NOMO-1 treated with dmso at 0.1 percent for 144 hours (cell line): Measurements from ENCODE around the gene SMAD4.
"Not testable (repeated sequence)": the region's sequence is repeated elsewhere in the genome, so short reads cannot be mapped to it uniquely, and the experiment has no call there.

Source experiments
- DNase-seq: peaks from one replicate; lab custom pipeline; 2025; ENCODE audit not compliant: unreplicated experiment; lab: John Stamatoyannopoulos, UW

The SMAD4 gene

DNA sequence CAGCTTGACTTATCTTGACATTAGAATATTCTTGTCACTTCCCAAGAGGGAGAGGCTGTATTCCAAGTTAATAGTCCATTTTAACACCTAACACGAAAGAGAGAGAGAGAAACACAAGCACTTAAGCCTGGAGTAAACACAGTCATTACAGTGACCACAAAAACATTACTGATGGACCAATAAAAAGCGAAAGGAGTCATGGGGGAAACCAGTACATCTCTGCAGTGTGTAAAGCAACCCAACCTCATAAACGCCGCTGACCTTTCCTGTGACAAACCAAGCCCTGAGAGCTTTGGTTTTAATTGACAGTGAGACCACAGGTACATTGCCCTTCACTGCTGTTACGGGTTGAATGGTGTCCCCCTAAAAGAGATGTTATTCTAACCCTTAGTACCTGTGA, 78.3 kb downstream of the SMAD4 start:
- DNase-seq, result no peak

DNA sequence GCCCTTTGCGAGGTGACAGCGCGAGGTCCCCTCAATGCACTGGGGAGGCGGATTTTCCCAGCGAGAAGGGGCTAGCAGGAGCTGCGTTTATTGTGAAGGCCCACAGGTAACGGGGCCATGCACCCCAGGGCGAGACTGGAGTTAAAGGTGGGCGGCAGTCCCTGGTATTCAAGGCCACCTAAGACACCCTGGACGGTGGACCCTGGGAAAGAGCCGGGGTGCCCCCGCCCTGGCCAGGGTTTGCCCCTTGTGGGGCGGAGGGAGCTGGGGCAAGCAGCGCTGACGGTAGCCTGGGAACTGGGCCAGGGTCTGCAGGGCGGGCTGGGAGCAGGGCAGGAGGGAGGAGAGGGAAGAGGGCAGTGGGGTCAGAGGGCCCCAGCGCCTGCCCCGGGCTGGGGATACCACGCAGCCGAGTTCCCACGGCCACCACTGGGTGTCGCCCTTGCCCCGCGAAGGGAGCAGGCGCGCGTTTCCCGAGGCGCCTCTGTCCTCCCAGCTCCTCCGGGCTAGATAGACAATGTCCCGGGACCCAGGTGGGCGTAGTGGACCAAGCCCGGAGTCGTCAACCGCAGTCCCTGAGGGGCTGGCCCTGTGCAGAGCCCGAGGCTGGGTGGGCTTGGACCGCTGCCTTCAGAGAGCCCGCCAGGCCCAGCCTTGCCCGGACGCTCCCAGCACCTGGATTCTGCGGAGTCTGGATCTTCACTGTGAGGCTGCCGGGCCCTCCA, 80.2 kb downstream of the SMAD4 start:
- no peak for DNase-seq

DNA sequence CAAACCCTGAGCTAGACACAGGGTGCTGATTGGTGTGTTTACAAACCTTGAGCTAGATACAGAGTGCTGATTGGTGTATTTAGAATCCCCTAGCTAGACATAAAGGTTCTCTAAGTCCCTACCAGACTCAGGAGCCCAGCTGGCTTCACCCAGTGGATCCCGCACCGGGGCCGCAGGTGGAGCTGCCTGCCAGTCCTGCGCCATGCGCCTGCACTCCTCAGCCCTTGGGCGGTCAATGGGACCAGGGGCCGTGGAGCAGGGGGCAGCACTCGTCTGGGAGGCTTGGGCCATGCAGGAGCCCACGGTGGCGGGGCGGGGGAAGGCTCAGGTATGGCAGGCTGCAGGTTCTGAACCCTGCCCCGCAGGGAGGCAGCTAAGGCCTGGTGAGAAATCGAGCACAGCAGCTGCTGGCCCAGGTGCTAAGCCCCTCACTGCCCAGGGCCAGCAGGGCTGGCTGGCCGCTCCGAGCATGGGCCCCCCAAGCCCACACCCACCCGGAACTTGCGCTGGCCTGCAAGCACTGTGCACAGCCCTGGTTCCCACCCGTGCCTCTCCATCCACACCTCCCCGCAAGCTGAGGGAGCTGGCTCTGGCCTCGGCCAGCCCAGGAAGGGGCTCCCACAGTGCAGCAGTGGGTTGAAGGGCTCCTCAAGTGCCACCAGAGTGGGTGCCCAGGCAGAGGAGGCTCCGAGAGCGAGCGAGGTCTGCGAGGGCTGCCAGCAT, 81.8 kb downstream of the SMAD4 start:
- DNase-seq, result not testable (repeated sequence)

DNA sequence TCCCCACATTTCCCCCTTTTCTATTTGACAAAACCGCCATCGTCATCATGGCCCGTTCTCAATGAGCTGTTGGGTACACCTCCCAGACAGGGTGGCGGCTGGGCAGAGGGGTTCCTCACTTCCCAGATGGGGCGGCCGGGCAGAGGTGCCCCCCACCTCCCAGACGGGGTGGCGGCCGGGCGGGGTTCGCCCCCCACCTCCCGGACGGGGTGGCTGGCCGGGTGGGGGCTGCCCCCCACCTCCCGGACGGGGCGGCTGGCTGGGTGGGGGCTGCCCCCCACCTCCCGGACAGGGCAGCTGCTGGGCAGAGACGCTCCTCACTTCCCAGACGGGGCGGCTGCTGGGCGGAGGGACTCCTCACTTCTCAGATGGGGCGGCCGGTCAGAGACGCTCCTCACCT, 87.0 kb downstream of the SMAD4 start:
- DNase-seq, result not testable (repeated sequence)

DNA sequence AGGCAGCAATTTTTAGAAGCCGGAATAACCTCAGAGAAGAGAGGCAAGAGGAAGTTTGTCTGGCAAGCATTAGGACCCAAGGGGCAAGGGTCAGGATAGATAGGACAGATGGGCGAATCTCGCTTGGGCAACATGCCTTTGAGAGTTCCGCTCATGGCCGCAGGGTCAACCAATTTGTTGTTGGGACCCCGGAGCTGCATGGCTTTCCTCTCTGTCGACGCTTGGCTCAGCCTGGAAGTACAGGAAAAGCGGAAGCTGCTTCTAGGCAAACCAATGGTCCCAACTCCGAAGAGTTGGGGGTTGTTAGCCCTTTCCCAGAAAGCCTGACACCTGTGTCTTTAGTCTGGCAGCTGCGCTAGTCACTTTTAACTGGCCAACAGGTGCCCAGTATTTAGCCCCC, 89.5 kb downstream of the SMAD4 start:
- DNase-seq, result not testable (repeated sequence)

DNA sequence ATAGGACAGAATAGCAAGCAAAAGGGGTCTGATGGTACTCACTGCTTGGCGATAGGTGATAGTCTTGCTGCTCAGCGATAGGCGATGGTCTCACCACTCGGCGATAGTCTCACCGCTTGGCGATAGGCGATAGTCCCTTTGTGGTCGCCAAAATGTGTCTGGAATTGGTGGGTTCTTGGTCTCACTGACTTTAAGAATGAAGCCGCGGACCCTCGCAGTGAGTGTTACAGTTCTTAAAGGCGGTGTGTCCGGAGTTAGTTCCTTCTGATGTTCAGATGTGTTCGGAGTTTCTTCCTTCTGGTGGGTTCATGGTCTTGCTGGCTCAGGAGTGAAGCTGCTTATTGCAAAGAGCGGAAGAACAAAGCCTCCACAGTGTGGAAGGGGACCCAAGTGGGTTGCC, 90.0 kb downstream of the SMAD4 start:
- not testable (repeated sequence) for DNase-seq

DNA sequence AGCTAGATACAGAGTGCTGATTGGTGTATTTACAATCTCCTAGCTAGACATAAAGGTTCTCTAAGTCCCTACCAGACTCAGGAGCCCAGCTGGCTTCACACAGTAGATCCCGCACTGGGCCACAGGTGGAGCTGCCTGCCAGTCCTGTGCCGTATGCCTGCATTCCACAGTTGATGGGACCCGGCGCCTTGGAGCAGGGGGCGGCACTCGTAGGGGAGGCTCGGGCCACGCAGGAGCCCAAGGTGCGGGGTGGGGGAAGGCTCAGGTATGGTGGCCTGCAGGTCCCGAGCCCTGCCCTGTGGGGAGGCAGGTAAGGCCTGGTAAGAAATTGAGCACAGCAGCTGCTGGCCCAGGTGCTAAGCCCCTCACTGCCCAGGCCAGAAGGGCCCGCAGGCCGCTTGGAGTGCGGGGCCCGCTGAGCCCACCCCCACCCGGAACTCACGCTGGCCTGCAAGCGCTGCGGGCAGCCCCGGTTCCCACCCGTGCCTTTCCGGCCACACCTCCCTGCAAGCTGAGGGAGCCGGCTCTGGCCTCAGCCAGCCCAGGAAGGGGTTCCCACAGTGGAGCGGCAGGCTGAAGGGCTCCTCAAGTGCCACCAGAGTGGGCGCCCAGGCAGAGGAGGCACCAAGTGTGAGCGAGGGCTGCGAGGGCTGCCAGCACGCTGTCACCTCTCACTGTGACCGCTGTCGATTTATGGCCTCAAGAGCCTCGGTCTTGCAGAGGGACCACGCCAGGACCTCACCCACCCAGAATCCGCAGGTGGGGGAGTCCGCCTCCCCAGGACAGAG, 91.0 kb downstream of the SMAD4 start:
- no peak for DNase-seq

DNA sequence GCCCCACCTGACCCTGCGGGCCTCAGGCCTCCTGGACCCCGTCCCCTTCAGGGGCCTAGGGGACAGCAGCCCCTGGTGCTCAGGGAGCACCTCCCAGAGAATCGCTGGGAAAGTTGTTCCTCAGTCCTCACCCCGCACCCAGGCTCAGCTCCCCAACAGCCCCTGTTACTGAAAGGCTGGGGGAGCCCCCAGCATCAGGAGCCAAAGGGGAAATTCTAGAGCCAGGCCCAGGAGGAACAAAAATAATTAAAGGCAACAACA, 91.5 kb downstream of the SMAD4 start:
- DNase-seq, result no peak

DNA sequence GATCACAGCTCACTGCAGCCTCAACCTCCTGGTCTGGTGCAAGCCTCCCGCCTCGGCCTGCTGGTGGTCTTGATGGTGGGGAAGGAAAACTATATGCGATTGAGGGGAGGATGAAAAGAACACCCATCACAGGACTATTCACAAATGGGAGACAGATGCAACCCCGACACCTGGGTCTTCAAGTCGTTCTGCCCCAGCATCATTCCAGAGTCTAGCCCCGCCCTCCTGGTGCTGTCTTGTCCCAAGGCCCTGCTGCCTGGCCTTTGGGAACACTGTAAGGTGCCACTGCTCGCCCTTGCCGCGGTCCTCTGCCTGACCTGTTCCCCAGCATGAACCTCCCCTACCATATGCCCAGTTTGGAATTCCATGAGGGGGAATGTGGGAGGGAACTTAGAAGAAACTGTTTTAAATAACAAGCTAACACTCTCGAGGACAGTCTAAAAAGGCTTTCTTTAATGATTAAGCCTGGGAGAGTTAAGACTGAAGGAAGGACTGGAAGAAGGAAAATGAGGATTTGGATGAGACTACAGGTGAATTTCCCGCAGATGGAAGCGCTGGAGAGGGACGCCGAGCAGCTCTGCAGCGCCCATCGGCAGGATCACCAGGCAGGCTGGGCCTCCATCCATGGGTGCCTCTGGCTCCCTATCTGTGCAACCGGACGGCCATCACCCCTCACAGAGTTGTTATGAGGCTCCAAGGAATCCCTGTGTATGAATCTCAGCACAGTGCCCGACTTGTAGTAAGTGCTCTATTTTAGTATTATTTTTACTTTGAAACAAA, 92.4 kb downstream of the SMAD4 start:
- no peak for DNase-seq

DNA sequence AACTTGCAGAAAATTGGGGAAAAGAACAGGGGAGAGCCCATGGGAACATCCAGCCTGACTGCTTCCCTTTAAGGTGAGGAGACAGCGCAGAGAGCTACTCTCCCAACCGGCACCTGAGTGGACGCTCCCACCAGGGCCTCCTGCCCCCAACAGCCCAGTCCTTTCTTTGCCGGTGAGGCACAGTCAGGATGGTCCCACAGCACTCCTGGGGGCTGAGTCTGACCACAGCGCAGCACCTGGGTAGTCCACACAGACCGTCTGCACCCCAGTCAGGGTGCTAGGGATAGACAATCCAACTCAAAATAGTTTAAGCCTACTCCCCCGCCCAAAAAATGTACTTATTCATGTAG, 93.0 kb downstream of the SMAD4 start:
- DNase-seq, result no peak

DNA sequence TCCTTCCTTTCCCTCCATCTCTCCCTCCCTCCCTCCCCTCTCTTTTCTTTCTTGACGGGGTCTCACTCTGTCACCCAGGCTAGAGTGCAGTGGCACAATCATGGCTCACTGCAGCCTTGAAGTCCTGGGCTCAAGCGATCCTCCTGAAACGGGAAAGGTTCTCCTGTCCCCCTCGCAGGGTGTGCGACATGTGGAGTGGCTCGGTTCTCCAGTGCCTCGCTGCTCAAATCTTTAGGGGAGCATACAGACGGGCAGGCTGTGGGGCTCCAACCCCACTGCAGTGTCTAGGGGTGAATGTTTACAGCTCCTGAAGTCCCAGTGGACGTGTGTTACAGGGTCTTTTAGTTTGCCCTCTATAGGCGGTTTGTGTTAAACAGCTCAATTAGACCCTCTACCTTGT, 93.5 kb downstream of the SMAD4 start:
- DNase-seq, result no peak

DNA sequence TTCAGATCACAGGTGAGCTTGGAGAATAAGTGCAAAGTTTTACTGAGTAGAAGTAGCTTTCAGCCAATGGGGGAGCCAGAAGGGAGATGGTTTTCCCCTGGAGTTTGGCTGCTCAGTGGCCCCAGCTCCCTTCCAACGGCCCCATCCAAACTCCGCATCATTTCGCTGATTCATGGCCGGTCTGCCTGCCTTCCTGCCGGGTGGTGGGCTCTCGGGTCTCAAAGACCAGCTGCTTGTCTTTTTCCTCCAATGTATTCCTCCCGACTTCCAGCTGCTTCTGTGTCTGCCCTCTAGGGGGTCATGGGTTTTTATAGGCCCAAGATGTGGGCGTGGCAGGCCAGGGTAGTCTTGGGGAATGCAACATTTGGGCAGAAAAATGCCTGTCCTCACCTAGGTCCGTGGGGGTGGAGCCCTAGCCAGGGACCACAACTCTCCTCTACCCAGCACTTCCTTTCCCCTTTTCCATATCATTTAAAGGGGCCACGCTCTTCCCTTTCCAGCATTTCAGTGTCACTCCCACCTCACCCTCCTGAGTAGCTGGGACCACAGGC, 94.0 kb downstream of the SMAD4 start:
- DNase-seq, result no peak

DNA sequence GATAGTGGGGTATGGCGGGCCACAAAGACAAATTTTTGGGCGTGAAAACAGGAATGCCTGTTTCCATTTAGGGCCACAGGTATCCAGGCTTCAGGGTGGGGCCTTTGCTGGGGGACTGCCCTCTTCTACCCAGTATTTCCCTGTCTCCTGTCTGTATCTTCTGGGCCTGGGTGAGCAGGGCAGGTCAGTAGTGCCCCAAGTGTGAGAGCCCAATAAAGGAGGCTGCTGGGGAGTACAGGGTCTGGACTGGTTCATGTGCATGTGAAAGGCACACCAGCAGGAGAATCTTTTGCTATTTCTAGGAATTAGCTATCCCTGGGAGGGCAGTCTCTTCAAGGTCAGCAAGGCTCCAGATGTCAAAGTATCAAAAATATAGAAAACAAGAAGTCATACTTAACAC, 96.0 kb downstream of the SMAD4 start:
- no peak for DNase-seq

DNA sequence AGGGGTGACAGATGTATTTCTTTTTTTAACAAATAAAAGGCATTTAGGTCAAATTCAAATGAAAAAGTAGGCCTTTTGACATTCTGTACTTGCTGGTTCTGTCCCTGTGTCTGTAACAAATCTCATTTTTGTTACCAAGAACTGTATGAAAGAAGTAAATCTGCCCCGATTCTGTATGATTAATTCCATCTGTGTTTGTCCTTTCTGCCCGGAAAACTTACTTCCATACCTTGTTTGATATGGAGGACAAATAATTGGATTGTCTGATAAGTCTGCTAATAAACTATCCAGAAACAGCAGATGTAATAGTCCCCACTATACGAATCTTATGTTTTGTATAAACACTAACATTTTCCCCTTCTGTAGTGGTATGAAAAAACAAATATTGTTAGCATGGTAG, 97.7 kb downstream of the SMAD4 start:
- no peak for DNase-seq

DNA sequence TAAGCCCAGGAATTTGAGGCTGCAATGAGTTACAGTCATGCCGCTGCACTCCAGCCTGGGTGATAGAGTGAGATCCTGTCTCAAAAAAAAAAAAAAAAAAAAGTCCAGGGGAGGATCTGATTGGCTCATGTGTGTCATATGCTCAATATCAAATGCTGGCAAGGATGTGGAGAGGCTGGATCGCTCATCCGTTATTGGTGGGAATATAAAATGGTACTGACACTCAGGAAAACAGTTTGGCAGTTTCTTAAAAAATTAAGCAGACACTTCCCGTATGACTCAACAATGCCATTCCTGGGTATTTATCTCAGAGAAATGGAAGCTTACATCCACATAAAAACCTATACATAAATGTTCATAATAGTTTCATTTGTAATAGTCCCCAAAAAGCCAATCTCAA, 98.5 kb downstream of the SMAD4 start:
- DNase-seq, result no peak

DNA sequence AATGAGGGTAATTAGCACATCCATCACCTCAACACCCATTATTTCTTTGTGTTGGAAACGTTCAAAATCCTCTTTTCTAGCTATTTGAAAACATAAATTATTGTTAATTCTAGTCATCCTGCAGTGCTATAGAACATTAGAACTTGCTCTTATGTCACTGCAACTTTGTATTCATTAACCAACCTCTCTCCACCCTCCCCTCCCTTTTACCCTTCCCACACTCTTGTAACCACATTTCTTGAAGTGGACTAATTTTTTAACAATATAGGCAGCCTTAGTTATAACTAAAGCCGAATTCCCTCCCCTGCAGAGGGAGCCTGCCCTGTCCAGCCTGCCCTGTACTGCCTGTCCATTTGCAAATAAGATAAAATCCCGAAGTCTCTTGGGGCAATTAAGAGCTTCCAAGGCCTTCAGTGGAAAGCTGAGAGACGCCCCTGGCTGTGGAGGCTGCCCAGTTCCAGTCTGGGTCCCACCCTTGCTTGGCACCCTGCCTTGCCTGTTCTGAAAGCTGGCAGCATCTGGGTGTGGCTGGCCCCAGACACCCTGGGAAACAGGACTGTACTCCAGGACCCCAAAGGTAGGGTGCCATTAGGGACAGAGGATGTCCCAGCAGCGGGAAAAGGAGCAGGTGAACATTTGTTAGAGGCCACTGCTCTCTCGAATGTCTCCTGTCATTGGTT, 102.4 kb downstream of the SMAD4 start:
- DNase-seq, result no peak

DNA sequence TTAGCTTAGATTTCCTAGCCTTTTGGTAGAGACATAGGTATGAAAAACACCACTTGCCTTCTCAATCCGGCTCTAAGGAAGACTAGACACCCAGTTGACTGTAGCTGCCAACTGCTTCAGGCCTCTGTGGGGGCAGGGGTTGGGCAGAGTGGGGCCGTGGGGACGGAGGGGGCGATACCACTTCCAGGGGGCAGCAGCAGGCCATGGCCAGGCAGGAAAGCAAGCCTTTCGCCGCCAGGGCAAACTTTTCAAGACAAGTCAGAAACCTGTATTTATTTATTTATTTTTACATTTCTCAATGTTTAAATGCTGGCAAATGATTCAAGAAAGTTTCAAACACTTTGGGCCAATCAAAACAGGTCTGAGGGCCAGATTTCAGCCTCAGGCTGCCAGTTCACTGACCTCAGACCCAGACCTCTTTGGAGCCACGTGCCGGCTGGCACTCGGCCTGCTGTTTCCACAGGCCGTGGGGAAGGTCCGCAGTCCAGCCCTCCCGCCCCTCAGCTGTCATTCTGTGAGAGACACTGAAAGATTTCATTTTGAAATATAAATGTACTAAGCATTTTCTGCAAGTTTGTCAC, 103.7 kb downstream of the SMAD4 start:
- DNase-seq, result no peak
